Sigmoid colon (tissue), 4 donors: Measurements from ENCODE around the gene PCNX3.

Experiments used
- EP300 ChIP-seq, 4 donors: sonication (generic); formaldehyde crosslinking; IDR thresholded peaks; one replicate each; pipeline ENCODE4 v1.6.1; 2017; ENCODE audit warnings: antibody characterized with exemption in 4 of 4
- POLR2A ChIP-seq, 2 donors: fragments of 450-650 bp; IDR thresholded peaks; one replicate each; pipeline ENCODE4 v1.6.1; 2016; ENCODE audit warnings: antibody characterized with exemption in 2 of 2, mild to moderate bottlenecking in 2 of 2, moderate library complexity in 2 of 2
- POLR2AphosphoS5 ChIP-seq, 4 donors: sonication (generic); formaldehyde crosslinking; IDR thresholded peaks; one replicate each; pipeline ENCODE4 v1.6.1; 2017; ENCODE audit warnings: antibody characterized with exemption in 4 of 4
- TF ChIP-seq, protein P1 (sequence below), 4 experiments: fragments of 450-650 bp in 3 of 4; fragments of 200-600 bp in 1 of 4; IDR thresholded peaks; one replicate each; pipeline ENCODE4 v1.5.1; 2016 to 2019; ENCODE audit warnings: antibody characterized with exemption in 4 of 4, mild to moderate bottlenecking in 3 of 4, moderate library complexity in 2 of 4

DNA sequence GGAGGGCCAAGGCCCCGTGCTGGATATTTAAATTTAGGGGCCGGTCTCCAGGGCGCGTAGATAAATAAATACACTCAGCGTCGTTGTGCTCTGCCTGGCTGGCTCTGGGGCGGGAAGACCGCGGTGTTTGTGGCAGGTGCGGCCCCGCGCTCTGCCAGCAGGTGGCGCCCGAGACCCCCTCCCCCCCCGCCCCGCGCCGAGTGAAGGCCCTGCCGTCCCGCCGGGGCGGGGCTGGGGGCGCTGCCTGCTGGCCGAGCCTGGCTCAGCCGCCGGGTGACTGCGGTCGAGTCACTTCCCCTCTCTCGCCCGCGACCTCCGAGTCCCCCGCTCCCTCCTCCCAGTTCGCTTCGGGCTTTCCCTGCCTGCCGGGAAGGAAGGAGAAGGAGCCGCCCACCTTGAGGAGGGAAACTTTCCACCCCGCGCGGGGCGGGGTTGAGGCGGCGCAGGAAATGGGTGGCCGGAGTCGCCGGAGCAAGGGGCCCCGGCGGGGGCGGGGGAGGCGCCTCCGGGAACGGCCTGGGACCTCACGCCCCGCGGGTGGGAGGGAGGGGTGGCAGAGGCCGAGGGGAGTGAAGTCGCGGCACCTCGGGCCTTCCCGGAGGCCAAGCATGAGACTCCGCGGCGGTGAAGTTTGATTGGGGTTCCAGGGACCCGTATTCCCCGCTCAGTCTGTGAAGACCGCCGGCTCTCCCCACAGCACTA, 41.3 kb upstream of the PCNX3 start:
- TF ChIP-seq, protein P1, sequence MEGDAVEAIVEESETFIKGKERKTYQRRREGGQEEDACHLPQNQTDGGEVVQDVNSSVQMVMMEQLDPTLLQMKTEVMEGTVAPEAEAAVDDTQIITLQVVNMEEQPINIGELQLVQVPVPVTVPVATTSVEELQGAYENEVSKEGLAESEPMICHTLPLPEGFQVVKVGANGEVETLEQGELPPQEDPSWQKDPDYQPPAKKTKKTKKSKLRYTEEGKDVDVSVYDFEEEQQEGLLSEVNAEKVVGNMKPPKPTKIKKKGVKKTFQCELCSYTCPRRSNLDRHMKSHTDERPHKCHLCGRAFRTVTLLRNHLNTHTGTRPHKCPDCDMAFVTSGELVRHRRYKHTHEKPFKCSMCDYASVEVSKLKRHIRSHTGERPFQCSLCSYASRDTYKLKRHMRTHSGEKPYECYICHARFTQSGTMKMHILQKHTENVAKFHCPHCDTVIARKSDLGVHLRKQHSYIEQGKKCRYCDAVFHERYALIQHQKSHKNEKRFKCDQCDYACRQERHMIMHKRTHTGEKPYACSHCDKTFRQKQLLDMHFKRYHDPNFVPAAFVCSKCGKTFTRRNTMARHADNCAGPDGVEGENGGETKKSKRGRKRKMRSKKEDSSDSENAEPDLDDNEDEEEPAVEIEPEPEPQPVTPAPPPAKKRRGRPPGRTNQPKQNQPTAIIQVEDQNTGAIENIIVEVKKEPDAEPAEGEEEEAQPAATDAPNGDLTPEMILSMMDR (IDR thresholded peaks at IDR 0.05), result peak; percentile 50 to 98 (median 63)
- TF ChIP-seq POLR2A (IDR thresholded peaks at IDR 0.05) (peak in 1 of 2 donors; percentile 34), EP300 (IDR thresholded peaks at IDR 0.05) (no peak), POLR2AphosphoS5 (IDR thresholded peaks at IDR 0.05) (peak; percentile 34 to 84 (median 56))
